Gastrocnemius medialis (tissue), 4 donors: ENCODE data around the gene MYH7B.

Source experiments
- POLR2A ChIP-seq, 2 donors: fragments of 450-650 bp; IDR thresholded peaks; one replicate each; pipeline ENCODE4 v1.6.1; 2017; ENCODE audit warnings: antibody characterized with exemption in 2 of 2, mild to moderate bottlenecking in 2 of 2, moderate library complexity in 2 of 2
- TF ChIP-seq, protein P1 (sequence below), 5 experiments: fragments of 450-650 bp in 3 of 5; fragments of 200-600 bp in 2 of 5; sonication (generic) in 2 of 5; IDR thresholded peaks in 4 of 5; conservative IDR thresholded peaks in 1 of 5; 1 replicate in 4 of 5; 2 replicates in 1 of 5; pipeline ENCODE4 v1.5.1; 2016 to 2019; ENCODE audit warnings: antibody characterized with exemption in 5 of 5, mild to moderate bottlenecking in 3 of 5, moderate library complexity in 3 of 5

DNA sequence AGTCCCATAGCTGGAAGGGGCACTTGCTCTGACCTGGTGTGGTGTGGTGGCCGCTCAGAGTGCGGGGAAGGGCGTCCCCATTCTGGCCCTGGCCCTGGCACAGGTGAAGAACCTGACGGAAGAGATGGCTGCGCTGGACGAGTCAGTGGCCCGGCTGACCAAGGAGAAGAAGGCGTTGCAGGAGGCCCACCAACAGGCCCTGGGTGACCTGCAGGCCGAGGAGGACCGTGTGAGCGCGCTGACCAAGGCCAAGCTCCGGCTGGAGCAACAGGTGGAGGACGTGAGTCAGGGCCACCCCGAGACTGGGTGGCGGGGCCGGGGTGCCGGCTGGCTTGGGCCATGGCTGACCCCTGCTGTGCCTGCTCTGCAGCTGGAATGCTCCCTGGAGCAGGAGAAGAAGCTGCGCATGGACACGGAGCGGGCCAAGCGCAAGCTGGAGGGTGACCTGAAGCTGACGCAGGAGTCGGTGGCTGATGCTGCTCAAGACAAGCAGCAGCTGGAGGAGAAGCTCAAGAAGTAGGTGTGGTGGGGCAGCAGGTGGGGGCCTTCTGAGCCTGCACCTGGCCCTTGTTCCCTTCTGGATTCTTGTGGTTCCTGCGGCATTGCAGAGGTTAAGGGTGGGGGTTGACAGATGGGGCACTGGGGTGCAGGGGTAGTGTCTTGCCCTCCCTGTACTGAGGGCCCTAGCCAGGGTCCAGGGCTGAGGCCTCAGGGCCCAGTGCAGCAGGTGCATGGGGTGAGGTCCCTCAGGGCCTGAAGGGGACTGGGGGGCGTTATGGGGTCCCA lies 40.8 kb downstream of the MYH7B start:
- TF ChIP-seq, protein P1, sequence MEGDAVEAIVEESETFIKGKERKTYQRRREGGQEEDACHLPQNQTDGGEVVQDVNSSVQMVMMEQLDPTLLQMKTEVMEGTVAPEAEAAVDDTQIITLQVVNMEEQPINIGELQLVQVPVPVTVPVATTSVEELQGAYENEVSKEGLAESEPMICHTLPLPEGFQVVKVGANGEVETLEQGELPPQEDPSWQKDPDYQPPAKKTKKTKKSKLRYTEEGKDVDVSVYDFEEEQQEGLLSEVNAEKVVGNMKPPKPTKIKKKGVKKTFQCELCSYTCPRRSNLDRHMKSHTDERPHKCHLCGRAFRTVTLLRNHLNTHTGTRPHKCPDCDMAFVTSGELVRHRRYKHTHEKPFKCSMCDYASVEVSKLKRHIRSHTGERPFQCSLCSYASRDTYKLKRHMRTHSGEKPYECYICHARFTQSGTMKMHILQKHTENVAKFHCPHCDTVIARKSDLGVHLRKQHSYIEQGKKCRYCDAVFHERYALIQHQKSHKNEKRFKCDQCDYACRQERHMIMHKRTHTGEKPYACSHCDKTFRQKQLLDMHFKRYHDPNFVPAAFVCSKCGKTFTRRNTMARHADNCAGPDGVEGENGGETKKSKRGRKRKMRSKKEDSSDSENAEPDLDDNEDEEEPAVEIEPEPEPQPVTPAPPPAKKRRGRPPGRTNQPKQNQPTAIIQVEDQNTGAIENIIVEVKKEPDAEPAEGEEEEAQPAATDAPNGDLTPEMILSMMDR (IDR thresholded peaks at IDR 0.05 in 4 of 5, conservative IDR thresholded peaks at IDR 0.05 in 1 of 5) = no peak
- TF ChIP-seq POLR2A (IDR thresholded peaks at IDR 0.05) = no peak
